Measurements from ENCODE around the gene E2F2. TPM values are rescaled to one million over a fixed set of nuclear protein-coding genes. Genes with fewer than 3 reads are reported as not detected.

Gene E2F2, protein sequence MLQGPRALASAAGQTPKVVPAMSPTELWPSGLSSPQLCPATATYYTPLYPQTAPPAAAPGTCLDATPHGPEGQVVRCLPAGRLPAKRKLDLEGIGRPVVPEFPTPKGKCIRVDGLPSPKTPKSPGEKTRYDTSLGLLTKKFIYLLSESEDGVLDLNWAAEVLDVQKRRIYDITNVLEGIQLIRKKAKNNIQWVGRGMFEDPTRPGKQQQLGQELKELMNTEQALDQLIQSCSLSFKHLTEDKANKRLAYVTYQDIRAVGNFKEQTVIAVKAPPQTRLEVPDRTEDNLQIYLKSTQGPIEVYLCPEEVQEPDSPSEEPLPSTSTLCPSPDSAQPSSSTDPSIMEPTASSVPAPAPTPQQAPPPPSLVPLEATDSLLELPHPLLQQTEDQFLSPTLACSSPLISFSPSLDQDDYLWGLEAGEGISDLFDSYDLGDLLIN
- polyA plus RNA-seq (2012; rRNA removed), result 0.43 and 0.44 TPM in 2 replicates
- polyA plus RNA-seq (2012; cell fraction: cytosol; rRNA removed), result 0.30 and 0.47 TPM in 2 replicates
- polyA plus RNA-seq (2012; cell fraction: nucleus; rRNA removed), result 1.1 and 1.7 TPM in 2 replicates

DNA sequence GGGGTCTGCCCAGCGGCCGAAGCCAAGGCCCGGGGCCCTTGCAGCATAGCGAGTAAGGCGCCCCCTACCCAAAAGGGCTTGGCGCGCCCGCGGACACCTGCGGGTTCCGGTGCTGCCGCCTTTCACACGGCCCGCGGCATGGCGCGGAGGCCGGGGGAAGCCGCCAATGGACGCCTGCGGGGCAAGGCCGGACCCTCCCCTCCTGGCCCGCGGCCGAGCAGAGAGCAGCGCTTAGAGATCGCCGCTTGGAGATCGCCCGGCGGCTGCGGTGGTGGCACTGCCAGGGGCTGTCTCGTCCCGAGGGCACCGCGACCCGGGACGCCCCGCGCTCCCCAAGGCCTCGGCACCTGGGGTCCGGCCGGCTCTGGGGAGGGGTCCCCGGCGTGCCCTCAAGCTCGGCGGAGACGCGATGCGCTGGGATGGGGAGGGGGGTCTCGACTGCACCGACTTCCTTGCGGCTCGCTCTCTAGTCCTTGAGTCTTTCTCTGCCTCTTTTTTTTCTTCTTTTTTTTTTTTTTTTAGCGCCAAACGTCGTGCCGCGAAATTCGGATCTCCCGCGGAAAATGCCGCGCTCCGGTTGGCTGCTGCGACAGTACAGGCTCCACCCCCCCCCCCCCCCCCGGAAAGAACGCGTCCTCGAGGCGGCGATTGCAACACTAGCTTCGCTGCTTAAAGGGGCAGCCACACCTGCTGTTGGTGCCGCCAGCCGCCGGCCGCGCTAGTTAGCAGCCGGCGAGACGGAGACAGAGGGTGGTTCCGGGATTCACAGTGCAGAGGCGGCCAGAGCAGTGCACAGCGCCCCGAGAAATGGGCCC is at the start of gene E2F2:
TSS of gene E2F2 (minus strand) at position 487 of the 815 bp plus-strand sequence. CDS start at position 47, 440 bp downstream.
- CTCF ChIA-PET, result interaction anchor here (1.0 to 29.7 kb wide), 7 partner anchors 9 to 107 kb away, joined by 3 to 503 read pairs (median 16); no protein-coding TSS in a partner anchor
- WGBS (ENCODE audit: low lambda C conversion rate), result 0% methylated on average over 28 of the region's 85 CpGs

More for the DNA sequence above, at the start of gene E2F2:
- H3K4me2 ChIP-seq, result peak within 1 kb of the TSS; percentile 99
- H3K36me3 ChIP-seq (replicated peaks in 1 of 2; ENCODE audit: control insufficient read depth in 1 of 2, insufficient read depth in 2 of 2, low read length in 1 of 2), result no peaks in the 10 kb centered on the region
- no peaks in the 10 kb centered on the region for H3K9me2 ChIP-seq
- POLR2A ChIA-PET, result interaction anchor here (0.7 to 3.5 kb wide), 5 partner anchors 9 to 187 kb away, joined by 4 to 18 read pairs (median 7); partner anchors contain the start of genes HNRNPR and ID3
- no peaks in the 10 kb centered on the region for H3K27me3 ChIP-seq (ENCODE audit: insufficient read depth)
- H2AFZ ChIP-seq (ENCODE audit: low read depth), result peak within 1 kb of the TSS; percentile 97
- H3K27ac ChIP-seq (ENCODE audit: low read depth in 2 of 2, low read length in 1 of 2), result peak within 1 kb of the TSS in 1 of 2 experiments; percentile 98; a peak in 2 of 4 replicates
- DNase-seq, result peak; percentile 94
- H3K9me3 ChIP-seq, result no peaks in the 10 kb centered on the region
- H3K4me1 ChIP-seq (ENCODE audit: control insufficient read depth in 1 of 2, insufficient read depth in 2 of 2, low read depth in 1 of 2, low read length in 1 of 2), result peaks cover 11 to 34% of the 10 kb centered on the region in 2 experiments; a peak in 3 of 4 replicates
- peaks cover 18% of the 10 kb centered on the region for H3F3A ChIP-seq (replicated peaks; ENCODE audit: insufficient read depth)
- peak within 1 kb of the TSS; percentile 65; the same call in 1 of the 2 replicates for H3K9ac ChIP-seq
- peak within 1 kb of the TSS; percentile 67 to 74 for H3K4me3 ChIP-seq (ENCODE audit: low read depth in 2 of 2, low read length in 1 of 2)
- H4K20me1 ChIP-seq (ENCODE audit: insufficient read depth), result no peaks in the 10 kb centered on the region
- TF ChIP-seq MXI1 (IDR thresholded peaks at IDR 0.05; ENCODE audit: low read depth, low read length) (peak; percentile 78), MEF2A (IDR thresholded peaks at IDR 0.05; ENCODE audit: borderline replicate concordance, low read depth) (0 out of 2 replicates have a peak, but pooled peaks have one; percentile 7), POLR2AphosphoS5 (IDR thresholded peaks at IDR 0.05; ENCODE audit: low read depth, low read length) (peak; percentile 5; the same call in 1 of the 2 replicates), TAF1 (IDR thresholded peaks at IDR 0.05; ENCODE audit: borderline replicate concordance, low read depth, low read length) (peak; percentile 32; the same call in 1 of the 2 replicates), ELF1 (IDR thresholded peaks at IDR 0.05) (peak; percentile 59), NRF1 (IDR thresholded peaks at IDR 0.05; ENCODE audit: low read depth, low read length) (no peak), FOXM1 (IDR thresholded peaks at IDR 0.05; ENCODE audit: low read depth) (peak; percentile 58; the same call in 1 of the 2 replicates), SIN3A (IDR thresholded peaks at IDR 0.05; ENCODE audit: borderline replicate concordance, low read depth, low read length) (peak; percentile 92), EP300 (IDR thresholded peaks at IDR 0.05; ENCODE audit: borderline replicate concordance in 1 of 2, low read depth in 1 of 2, low read length in 1 of 2) (no peak), CHD2 (IDR thresholded peaks at IDR 0.05; ENCODE audit: low read length, partially characterized antibody) (no peak), NFIC (IDR thresholded peaks at IDR 0.05; ENCODE audit: borderline replicate concordance) (peak; percentile 41; the same call in 1 of the 2 replicates)
- TF ChIP-seq, protein P1, sequence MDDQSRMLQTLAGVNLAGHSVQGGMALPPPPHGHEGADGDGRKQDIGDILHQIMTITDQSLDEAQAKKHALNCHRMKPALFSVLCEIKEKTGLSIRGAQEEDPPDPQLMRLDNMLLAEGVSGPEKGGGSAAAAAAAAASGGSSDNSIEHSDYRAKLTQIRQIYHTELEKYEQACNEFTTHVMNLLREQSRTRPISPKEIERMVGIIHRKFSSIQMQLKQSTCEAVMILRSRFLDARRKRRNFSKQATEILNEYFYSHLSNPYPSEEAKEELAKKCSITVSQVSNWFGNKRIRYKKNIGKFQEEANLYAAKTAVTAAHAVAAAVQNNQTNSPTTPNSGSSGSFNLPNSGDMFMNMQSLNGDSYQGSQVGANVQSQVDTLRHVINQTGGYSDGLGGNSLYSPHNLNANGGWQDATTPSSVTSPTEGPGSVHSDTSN (IDR thresholded peaks at IDR 0.05), result no peak
- TF ChIP-seq, protein P2, sequence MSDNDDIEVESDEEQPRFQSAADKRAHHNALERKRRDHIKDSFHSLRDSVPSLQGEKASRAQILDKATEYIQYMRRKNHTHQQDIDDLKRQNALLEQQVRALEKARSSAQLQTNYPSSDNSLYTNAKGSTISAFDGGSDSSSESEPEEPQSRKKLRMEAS (IDR thresholded peaks at IDR 0.05; ENCODE audit: low read depth), result peak; percentile 86
- TF ChIP-seq, protein P3, sequence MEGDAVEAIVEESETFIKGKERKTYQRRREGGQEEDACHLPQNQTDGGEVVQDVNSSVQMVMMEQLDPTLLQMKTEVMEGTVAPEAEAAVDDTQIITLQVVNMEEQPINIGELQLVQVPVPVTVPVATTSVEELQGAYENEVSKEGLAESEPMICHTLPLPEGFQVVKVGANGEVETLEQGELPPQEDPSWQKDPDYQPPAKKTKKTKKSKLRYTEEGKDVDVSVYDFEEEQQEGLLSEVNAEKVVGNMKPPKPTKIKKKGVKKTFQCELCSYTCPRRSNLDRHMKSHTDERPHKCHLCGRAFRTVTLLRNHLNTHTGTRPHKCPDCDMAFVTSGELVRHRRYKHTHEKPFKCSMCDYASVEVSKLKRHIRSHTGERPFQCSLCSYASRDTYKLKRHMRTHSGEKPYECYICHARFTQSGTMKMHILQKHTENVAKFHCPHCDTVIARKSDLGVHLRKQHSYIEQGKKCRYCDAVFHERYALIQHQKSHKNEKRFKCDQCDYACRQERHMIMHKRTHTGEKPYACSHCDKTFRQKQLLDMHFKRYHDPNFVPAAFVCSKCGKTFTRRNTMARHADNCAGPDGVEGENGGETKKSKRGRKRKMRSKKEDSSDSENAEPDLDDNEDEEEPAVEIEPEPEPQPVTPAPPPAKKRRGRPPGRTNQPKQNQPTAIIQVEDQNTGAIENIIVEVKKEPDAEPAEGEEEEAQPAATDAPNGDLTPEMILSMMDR (IDR thresholded peaks at IDR 0.05), result no peak
- H3K79me2 ChIP-seq (ENCODE audit: insufficient read depth), result no peaks in the 10 kb centered on the region

Measured in SK-N-SH (cell line).